Measurements from ENCODE around the gene COX4I1.

Gene COX4I1

GRCh38 chr16:85844786-85845185 lies 45.3 kb downstream of the COX4I1 start:
- no peaks in the 10 kb centered on the region for H3K9me3 Mint-ChIP-seq
- H3K36me3 Mint-ChIP-seq: no peaks in the 10 kb centered on the region
- peak; percentile 70 for ATAC-seq
- peak overlapping the region; percentile 20 for H3K27ac Mint-ChIP-seq
- no peak overlapping the region for H3K4me3 Mint-ChIP-seq
- peaks cover 28% of the 10 kb centered on the region for H3K27me3 Mint-ChIP-seq
- peaks cover 44% of the 10 kb centered on the region for H3K4me1 Mint-ChIP-seq

DNA sequence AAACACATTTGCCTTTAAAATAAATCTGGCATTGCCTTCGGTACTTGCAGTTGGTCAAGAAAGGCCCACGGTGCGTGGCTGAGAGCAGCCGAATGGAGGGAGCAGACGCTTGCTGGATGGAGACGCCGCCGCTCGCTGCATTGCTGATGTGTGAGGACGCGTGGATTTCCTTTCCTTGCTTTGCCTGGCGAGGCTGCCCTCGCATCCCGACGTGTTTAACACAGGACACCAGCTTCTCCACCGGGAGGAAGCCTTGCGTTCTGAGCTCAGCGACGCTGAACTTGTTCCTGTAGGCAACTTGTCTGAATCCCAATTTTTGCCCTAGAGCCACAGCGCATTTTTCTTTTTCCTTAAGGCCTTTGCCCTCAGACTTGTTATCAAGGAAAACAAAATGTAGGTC lies 45.8 kb downstream of the COX4I1 start:
- no peaks in the 10 kb centered on the region for H3K9me3 Mint-ChIP-seq
- H3K4me1 Mint-ChIP-seq: peaks cover 39% of the 10 kb centered on the region
- H3K36me3 Mint-ChIP-seq: no peaks in the 10 kb centered on the region
- no peak for ATAC-seq
- no peak overlapping the region for H3K4me3 Mint-ChIP-seq
- peaks cover 28% of the 10 kb centered on the region for H3K27me3 Mint-ChIP-seq
- H3K27ac Mint-ChIP-seq: no peak overlapping the region

- no peaks in the 10 kb centered on the region for H3K9me3 Mint-ChIP-seq
- peak overlapping the region; percentile 10 for H3K4me3 Mint-ChIP-seq
- H3K4me1 Mint-ChIP-seq: peaks cover 49% of the 10 kb centered on the region
- H3K27ac Mint-ChIP-seq: peak overlapping the region; percentile 66
- peak; percentile 54 for ATAC-seq
- peaks cover 28% of the 10 kb centered on the region for H3K27me3 Mint-ChIP-seq
- H3K36me3 Mint-ChIP-seq: no peaks in the 10 kb centered on the region
Observed at GRCh38 chr16:85846461-85846860, 47.0 kb downstream of the COX4I1 start.

- no peaks in the 10 kb centered on the region for H3K36me3 Mint-ChIP-seq
- ATAC-seq: no peak
- peaks cover 28% of the 10 kb centered on the region for H3K27me3 Mint-ChIP-seq
- peak overlapping the region; percentile 66 for H3K27ac Mint-ChIP-seq
- H3K9me3 Mint-ChIP-seq: no peaks in the 10 kb centered on the region
- H3K4me3 Mint-ChIP-seq: no peak overlapping the region
- H3K4me1 Mint-ChIP-seq: peaks cover 51% of the 10 kb centered on the region
Observed at GRCh38 chr16:85847036-85847435, 47.5 kb downstream of the COX4I1 start.

GRCh38 chr16:85847681-85848601 lies 48.4 kb downstream of the COX4I1 start:
- Mint-ChIP-seq H3K36me3 (no peaks in the 10 kb centered on the region), H3K4me1 (peaks cover 53% of the 10 kb centered on the region), H3K4me3 (no peak overlapping the region), H3K27me3 (peaks cover 28% of the 10 kb centered on the region), H3K27ac (peak overlapping the region; percentile 20), H3K9me3 (no peaks in the 10 kb centered on the region)
- ATAC-seq: no peak

DNA sequence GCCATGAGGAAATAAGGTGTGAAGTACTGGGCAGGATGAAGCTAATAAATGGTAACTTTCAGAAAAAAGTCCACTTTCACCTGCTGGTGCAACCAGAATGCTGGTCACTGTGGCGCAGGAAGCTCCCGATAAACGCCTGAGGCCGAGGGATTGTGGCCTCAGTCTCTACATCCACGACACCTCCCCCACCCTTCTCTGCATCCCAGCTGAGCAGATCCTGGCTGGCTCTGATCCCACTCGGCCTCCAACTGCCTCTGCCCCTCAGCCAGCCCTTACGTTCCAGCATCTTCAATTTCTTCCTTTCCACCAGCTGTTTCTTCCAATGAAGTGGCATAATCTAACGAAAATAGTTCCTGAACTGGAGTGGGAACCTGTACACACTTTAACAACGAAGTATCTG lies 49.5 kb downstream of the COX4I1 start:
- H3K4me1 Mint-ChIP-seq: peaks cover 59% of the 10 kb centered on the region
- H3K27me3 Mint-ChIP-seq: peaks cover 25% of the 10 kb centered on the region
- H3K9me3 Mint-ChIP-seq: no peaks in the 10 kb centered on the region
- no peak for ATAC-seq
- H3K27ac Mint-ChIP-seq: no peak overlapping the region
- H3K36me3 Mint-ChIP-seq: no peaks in the 10 kb centered on the region
- no peak overlapping the region for H3K4me3 Mint-ChIP-seq

- Mint-ChIP-seq H3K36me3 (no peaks in the 10 kb centered on the region), H3K4me1 (peaks cover 59% of the 10 kb centered on the region), H3K27ac (no peak overlapping the region), H3K9me3 (no peaks in the 10 kb centered on the region), H3K4me3 (no peak overlapping the region), H3K27me3 (peaks cover 21% of the 10 kb centered on the region)
- ATAC-seq: no peak
Observed at GRCh38 chr16:85849388-85849787, 49.9 kb downstream of the COX4I1 start.

GRCh38 chr16:85850344-85850880 lies 50.9 kb downstream of the COX4I1 start:
- Mint-ChIP-seq H3K9me3 (no peaks in the 10 kb centered on the region), H3K36me3 (no peaks in the 10 kb centered on the region), H3K4me3 (no peak overlapping the region), H3K4me1 (peaks cover 53% of the 10 kb centered on the region), H3K27ac (no peak overlapping the region), H3K27me3 (peaks cover 12% of the 10 kb centered on the region)
- ATAC-seq: no peak

- H3K4me3 Mint-ChIP-seq: no peak overlapping the region
- H3K9me3 Mint-ChIP-seq: no peaks in the 10 kb centered on the region
- no peaks in the 10 kb centered on the region for H3K36me3 Mint-ChIP-seq
- no peak overlapping the region for H3K27ac Mint-ChIP-seq
- peaks cover 57% of the 10 kb centered on the region for H3K4me1 Mint-ChIP-seq
- H3K27me3 Mint-ChIP-seq: peaks cover 11% of the 10 kb centered on the region
- peak; percentile 31 for ATAC-seq
Observed at GRCh38 chr16:85851034-85851785, 51.7 kb downstream of the COX4I1 start.

- no peak overlapping the region for H3K27ac Mint-ChIP-seq
- H3K9me3 Mint-ChIP-seq: no peaks in the 10 kb centered on the region
- H3K4me3 Mint-ChIP-seq: no peak overlapping the region
- peaks cover 61% of the 10 kb centered on the region for H3K4me1 Mint-ChIP-seq
- H3K36me3 Mint-ChIP-seq: no peaks in the 10 kb centered on the region
- peak; percentile 9 for ATAC-seq
- no peaks in the 10 kb centered on the region for H3K27me3 Mint-ChIP-seq
Observed at GRCh38 chr16:85853547-85854545, 54.4 kb downstream of the COX4I1 start.

GRCh38 chr16:85854935-85855334 lies 55.4 kb downstream of the COX4I1 start:
- Mint-ChIP-seq H3K27me3 (no peaks in the 10 kb centered on the region), H3K9me3 (no peaks in the 10 kb centered on the region)

GRCh38 chr16:85856079-85856478 lies 56.6 kb downstream of the COX4I1 start:
- Mint-ChIP-seq H3K27ac (peak overlapping the region; percentile 45), H3K36me3 (no peaks in the 10 kb centered on the region), H3K4me3 (no peak overlapping the region), H3K27me3 (no peaks in the 10 kb centered on the region), H3K4me1 (peaks cover 75% of the 10 kb centered on the region), H3K9me3 (no peaks in the 10 kb centered on the region)
- no peak for ATAC-seq

More at GRCh38 chr16:85854935-85855334, 55.4 kb downstream of the COX4I1 start:
- no peak overlapping the region for H3K27ac Mint-ChIP-seq
- ATAC-seq: no peak
- H3K4me3 Mint-ChIP-seq: no peak overlapping the region
- peaks cover 72% of the 10 kb centered on the region for H3K4me1 Mint-ChIP-seq
- no peaks in the 10 kb centered on the region for H3K36me3 Mint-ChIP-seq

DNA sequence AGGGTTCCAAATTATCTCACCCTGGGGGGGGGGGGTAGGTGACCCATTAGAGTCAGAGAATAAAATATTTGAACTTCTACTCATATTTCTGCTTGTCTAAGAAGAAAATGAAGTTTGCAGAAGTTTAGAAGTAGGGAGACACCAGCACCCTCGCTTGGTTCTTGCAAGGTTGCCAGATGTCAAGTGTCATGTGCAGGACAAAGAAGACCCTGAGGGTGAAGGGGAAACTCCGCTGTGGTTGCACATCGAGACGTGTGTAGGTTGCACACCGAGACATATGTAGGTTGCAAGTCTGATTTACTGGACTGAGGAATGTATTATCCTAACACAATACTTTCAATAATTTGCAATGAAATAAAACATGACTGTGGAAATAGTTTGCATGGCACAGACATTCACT lies 57.1 kb downstream of the COX4I1 start:
- no peaks in the 10 kb centered on the region for H3K36me3 Mint-ChIP-seq
- no peaks in the 10 kb centered on the region for H3K9me3 Mint-ChIP-seq
- H3K27ac Mint-ChIP-seq: peak overlapping the region; percentile 45
- peaks cover 75% of the 10 kb centered on the region for H3K4me1 Mint-ChIP-seq
- peak; percentile 74 for ATAC-seq
- H3K27me3 Mint-ChIP-seq: no peaks in the 10 kb centered on the region
- H3K4me3 Mint-ChIP-seq: no peak overlapping the region

Measured in stimulated activated memory B cell treated with anti-CD40 and anti-IgM and Interleukin-4, amounts not matched to agents 10 μg/mL and 1 μg/mL and 100 μg/mL, for 72 hours (primary cell).